ENCODE data around the gene C12orf57. TPM values are rescaled to one million over a fixed set of nuclear protein-coding genes. Genes with fewer than 3 reads are reported as not detected.
A peak's percentile ranks its signal among the peaks of the same experiment; 100 is the strongest.

The C12orf57 gene
- polyA plus RNA-seq, 4 donors, result 130 to 222 (median 167) TPM

GRCh38 chr12:6962285-6963015, 18.6 kb downstream of the C12orf57 start:
- no peak for DNase-seq (ENCODE audit: low read depth in 4 of 4, low spot score in 3 of 4)

GRCh38 chr12:6963016-6963731, 19.4 kb downstream of the C12orf57 start:
- no peak for DNase-seq (ENCODE audit: low read depth in 4 of 4, low spot score in 3 of 4)

GRCh38 chr12:6963791-6964413, 20.1 kb downstream of the C12orf57 start:
- no peak for DNase-seq (ENCODE audit: low read depth in 4 of 4, low spot score in 3 of 4)

GRCh38 chr12:6964605-6965025, 20.8 kb downstream of the C12orf57 start:
- DNase-seq (ENCODE audit: low read depth in 4 of 4, low spot score in 3 of 4), result no peak

- peak in 2 of 4 donors; percentile 64 to 79 for DNase-seq (ENCODE audit: low read depth in 4 of 4, low spot score in 3 of 4)
Measured at GRCh38 chr12:6965026-6965661, 21.3 kb downstream of the C12orf57 start.

GRCh38 chr12:6965714-6966113, 21.9 kb downstream of the C12orf57 start:
- no peak for DNase-seq (ENCODE audit: low read depth in 4 of 4, low spot score in 3 of 4)

- DNase-seq (ENCODE audit: low read depth in 4 of 4, low spot score in 3 of 4), result no peak
Measured at GRCh38 chr12:6966351-6966750, 22.5 kb downstream of the C12orf57 start.

- no peak for DNase-seq (ENCODE audit: low read depth in 4 of 4, low spot score in 3 of 4)
Measured at GRCh38 chr12:6967651-6968100, 23.9 kb downstream of the C12orf57 start.

GRCh38 chr12:6968426-6968825, 24.6 kb downstream of the C12orf57 start:
- DNase-seq (ENCODE audit: low read depth in 4 of 4, low spot score in 3 of 4), result no peak

- no peak for DNase-seq (ENCODE audit: low read depth in 4 of 4, low spot score in 3 of 4)
Measured at GRCh38 chr12:6970096-6970527, 26.3 kb downstream of the C12orf57 start.

- no peak for DNase-seq (ENCODE audit: low read depth in 4 of 4, low spot score in 3 of 4)
Measured at GRCh38 chr12:6974180-6974579, 30.4 kb downstream of the C12orf57 start.

GRCh38 chr12:6975297-6976032, 31.6 kb downstream of the C12orf57 start:
- no peak for DNase-seq (ENCODE audit: low read depth in 4 of 4, low spot score in 3 of 4)

GRCh38 chr12:6977653-6978052, 33.8 kb downstream of the C12orf57 start:
- no peak for DNase-seq (ENCODE audit: low read depth in 4 of 4, low spot score in 3 of 4)

GRCh38 chr12:6978188-6978587, 34.4 kb downstream of the C12orf57 start:
- no peak for DNase-seq (ENCODE audit: low read depth in 4 of 4, low spot score in 3 of 4)

GRCh38 chr12:6978611-6979011, 34.8 kb downstream of the C12orf57 start:
- DNase-seq (ENCODE audit: low read depth in 4 of 4, low spot score in 3 of 4), result no peak

- DNase-seq (ENCODE audit: low read depth in 4 of 4, low spot score in 3 of 4), result no peak
Measured at GRCh38 chr12:6979021-6979420, 35.2 kb downstream of the C12orf57 start.

- no peak for DNase-seq (ENCODE audit: low read depth in 4 of 4, low spot score in 3 of 4)
Measured at GRCh38 chr12:6979453-6979852, 35.6 kb downstream of the C12orf57 start.

- no peak for DNase-seq (ENCODE audit: low read depth in 4 of 4, low spot score in 3 of 4)
Measured at GRCh38 chr12:6980075-6980474, 36.3 kb downstream of the C12orf57 start.

GRCh38 chr12:6980740-6981139, 36.9 kb downstream of the C12orf57 start:
- no peak for DNase-seq (ENCODE audit: low read depth in 4 of 4, low spot score in 3 of 4)

All from left renal pelvis (tissue), 4 donors.